ENCODE results near the gene SYNDIG1. TPM values are rescaled to one million over a fixed set of nuclear protein-coding genes. Genes with fewer than 3 reads are reported as not detected.
A peak's percentile ranks its signal among the peaks of the same experiment; 100 is the strongest.

SYNDIG1 gene
- total and polyA plus RNA-seq, 4 experiments from 2014 or later = not detected

- no peaks in the 10 kb centered on the region for H3K4me1 Mint-ChIP-seq
Measured at GRCh38 chr20:24477831-24478547, 8.6 kb downstream of the SYNDIG1 start.

GRCh38 chr20:24478584-24478983 lies 9.2 kb downstream of the SYNDIG1 start:
- H3K27me3 ChIP-seq (ENCODE audit: insufficient read depth, low read length) = no peaks in the 10 kb centered on the region
- no peaks in the 10 kb centered on the region for H3K36me3 Mint-ChIP-seq
- H3K9me3 Mint-ChIP-seq = peaks cover 0 to 1% (median 0%) of the 10 kb centered on the region in 8 donors
- H3K4me1 Mint-ChIP-seq = no peaks in the 10 kb centered on the region
- CTCF ChIA-PET (ENCODE audit: partially characterized antibody) = no interaction called here
- intact Hi-C loops (cut with micrococcal nuclease) = no loop called here
- no peaks in the 10 kb centered on the region for H3K4me1 ChIP-seq (ENCODE audit: insufficient read depth, low read length)
- H3K36me3 ChIP-seq (ENCODE audit: insufficient read depth, low read length) = no peaks in the 10 kb centered on the region
- DNase-seq = no peak
- no peak overlapping the region for H3K27ac Mint-ChIP-seq
- H3K9me3 ChIP-seq (ENCODE audit: control insufficient read depth in 1 of 2, low read length in 2 of 2) = no peaks in the 10 kb centered on the region
- peaks cover 0 to 5% of the 10 kb centered on the region in 2 donors for H3K27me3 Mint-ChIP-seq
- H3K4me3 Mint-ChIP-seq = no peak overlapping the region
- H3K4me3 ChIP-seq (ENCODE audit: low read length in 2 of 2) = no peak overlapping the region
- POLR2A ChIA-PET (ENCODE audit: partially characterized antibody) = no interaction called here
- H3K27ac ChIP-seq (ENCODE audit: low read depth, low read length) = no peak overlapping the region

More at GRCh38 chr20:24477831-24478547, 8.6 kb downstream of the SYNDIG1 start:
- Histone ChIP-seq H3K27me3 (ENCODE audit: insufficient read depth, low read length) (no peaks in the 10 kb centered on the region), H3K4me1 (ENCODE audit: insufficient read depth, low read length) (no peaks in the 10 kb centered on the region), H3K4me3 (ENCODE audit: low read length in 2 of 2) (no peak overlapping the region), H3K9me3 (ENCODE audit: control insufficient read depth in 1 of 2, low read length in 2 of 2) (no peaks in the 10 kb centered on the region), H3K36me3 (ENCODE audit: insufficient read depth, low read length) (no peaks in the 10 kb centered on the region), H3K27ac (ENCODE audit: low read depth, low read length) (no peak overlapping the region)
- POLR2A ChIA-PET (ENCODE audit: partially characterized antibody) = no interaction called here
- Mint-ChIP-seq H3K36me3 (no peaks in the 10 kb centered on the region), H3K27me3 (peaks cover 0 to 10% of the 10 kb centered on the region in 2 donors), H3K27ac (no peak overlapping the region), H3K9me3 (peaks cover 0 to 1% (median 0%) of the 10 kb centered on the region in 8 donors), H3K4me3 (no peak overlapping the region)
- CTCF ChIA-PET (ENCODE audit: partially characterized antibody) = no interaction called here
- intact Hi-C loops (cut with micrococcal nuclease) = no loop called here
- peak in 1 of 5 donors; percentile 14 for DNase-seq

- no peak overlapping the region for H3K4me3 Mint-ChIP-seq
- peak in 1 of 5 donors; percentile 11 for DNase-seq
- H3K9me3 ChIP-seq (ENCODE audit: control insufficient read depth in 1 of 2, low read length in 2 of 2) = no peaks in the 10 kb centered on the region
- H3K4me1 ChIP-seq (ENCODE audit: insufficient read depth, low read length) = no peaks in the 10 kb centered on the region
- H3K36me3 Mint-ChIP-seq = no peaks in the 10 kb centered on the region
- peaks cover 0 to 1% (median 0%) of the 10 kb centered on the region in 8 donors for H3K9me3 Mint-ChIP-seq
- H3K27me3 Mint-ChIP-seq = peaks cover 0 to 5% of the 10 kb centered on the region in 2 donors
- H3K27ac ChIP-seq (ENCODE audit: low read depth, low read length) = no peak overlapping the region
- intact Hi-C loops (cut with micrococcal nuclease) = no loop called here
- ChIA-PET POLR2A (ENCODE audit: partially characterized antibody) (no interaction called here), CTCF (ENCODE audit: partially characterized antibody) (no interaction called here)
- H3K27ac Mint-ChIP-seq = no peak overlapping the region
- H3K4me3 ChIP-seq (ENCODE audit: low read length in 2 of 2) = no peak overlapping the region
- H3K36me3 ChIP-seq (ENCODE audit: insufficient read depth, low read length) = no peaks in the 10 kb centered on the region
- no peaks in the 10 kb centered on the region for H3K4me1 Mint-ChIP-seq
- H3K27me3 ChIP-seq (ENCODE audit: insufficient read depth, low read length) = no peaks in the 10 kb centered on the region
Measured at GRCh38 chr20:24479106-24479505, 9.7 kb downstream of the SYNDIG1 start.

- Mint-ChIP-seq H3K4me3 (no peak overlapping the region), H3K27me3 (peaks cover 0 to 4% of the 10 kb centered on the region in 2 donors), H3K36me3 (no peaks in the 10 kb centered on the region), H3K4me1 (no peaks in the 10 kb centered on the region), H3K9me3 (peaks cover 0 to 1% (median 0%) of the 10 kb centered on the region in 8 donors), H3K27ac (no peak overlapping the region)
- DNase-seq = peak in 1 of 5 donors; percentile 10
- Histone ChIP-seq H3K36me3 (ENCODE audit: insufficient read depth, low read length) (no peaks in the 10 kb centered on the region), H3K9me3 (ENCODE audit: control insufficient read depth in 1 of 2, low read length in 2 of 2) (no peaks in the 10 kb centered on the region), H3K27me3 (ENCODE audit: insufficient read depth, low read length) (no peaks in the 10 kb centered on the region), H3K4me1 (ENCODE audit: insufficient read depth, low read length) (no peaks in the 10 kb centered on the region), H3K27ac (ENCODE audit: low read depth, low read length) (no peak overlapping the region), H3K4me3 (ENCODE audit: low read length in 2 of 2) (no peak overlapping the region)
- ChIA-PET POLR2A (ENCODE audit: partially characterized antibody) (no interaction called here), CTCF (ENCODE audit: partially characterized antibody) (no interaction called here)
- intact Hi-C loops (cut with micrococcal nuclease) = no loop called here
Measured at GRCh38 chr20:24479595-24479994, 10.2 kb downstream of the SYNDIG1 start.

GRCh38 chr20:24480509-24480908 lies 11.1 kb downstream of the SYNDIG1 start:
- Mint-ChIP-seq H3K4me3 (no peak overlapping the region), H3K27ac (no peak overlapping the region), H3K27me3 (peaks cover 0 to 4% of the 10 kb centered on the region in 2 donors), H3K9me3 (peaks cover 0 to 1% (median 0%) of the 10 kb centered on the region in 8 donors), H3K36me3 (no peaks in the 10 kb centered on the region), H3K4me1 (no peaks in the 10 kb centered on the region)
- ChIA-PET CTCF (ENCODE audit: partially characterized antibody) (no interaction called here), POLR2A (ENCODE audit: partially characterized antibody) (no interaction called here)
- Histone ChIP-seq H3K36me3 (ENCODE audit: insufficient read depth, low read length) (no peaks in the 10 kb centered on the region), H3K27me3 (ENCODE audit: insufficient read depth, low read length) (no peaks in the 10 kb centered on the region), H3K4me3 (ENCODE audit: low read length in 2 of 2) (no peak overlapping the region), H3K4me1 (ENCODE audit: insufficient read depth, low read length) (no peaks in the 10 kb centered on the region), H3K9me3 (ENCODE audit: control insufficient read depth in 1 of 2, low read length in 2 of 2) (no peaks in the 10 kb centered on the region), H3K27ac (ENCODE audit: low read depth, low read length) (no peak overlapping the region)
- DNase-seq = no peak
- intact Hi-C loops (cut with micrococcal nuclease) = no loop called here

GRCh38 chr20:24481173-24481572 lies 11.7 kb downstream of the SYNDIG1 start:
- ChIA-PET CTCF (ENCODE audit: partially characterized antibody) (no interaction called here), POLR2A (ENCODE audit: partially characterized antibody) (no interaction called here)
- Histone ChIP-seq H3K27ac (ENCODE audit: low read depth, low read length) (no peak overlapping the region), H3K4me3 (ENCODE audit: low read length in 2 of 2) (no peak overlapping the region), H3K27me3 (ENCODE audit: insufficient read depth, low read length) (no peaks in the 10 kb centered on the region), H3K4me1 (ENCODE audit: insufficient read depth, low read length) (no peaks in the 10 kb centered on the region), H3K36me3 (ENCODE audit: insufficient read depth, low read length) (no peaks in the 10 kb centered on the region), H3K9me3 (ENCODE audit: control insufficient read depth in 1 of 2, low read length in 2 of 2) (no peaks in the 10 kb centered on the region)
- Mint-ChIP-seq H3K4me1 (no peaks in the 10 kb centered on the region), H3K27ac (no peak overlapping the region), H3K27me3 (peaks cover 1 to 4% of the 10 kb centered on the region in 2 donors), H3K4me3 (no peak overlapping the region), H3K9me3 (peaks cover 0 to 1% (median 0%) of the 10 kb centered on the region in 8 donors), H3K36me3 (no peaks in the 10 kb centered on the region)
- DNase-seq = no peak
- intact Hi-C loops (cut with micrococcal nuclease) = no loop called here

- H3K9me3 Mint-ChIP-seq = peaks cover 0 to 1% (median 0%) of the 10 kb centered on the region in 8 donors
- Histone ChIP-seq H3K27me3 (ENCODE audit: insufficient read depth, low read length) (no peaks in the 10 kb centered on the region), H3K4me3 (ENCODE audit: low read length in 2 of 2) (no peak overlapping the region), H3K27ac (ENCODE audit: low read depth, low read length) (no peak overlapping the region), H3K36me3 (ENCODE audit: insufficient read depth, low read length) (no peaks in the 10 kb centered on the region), H3K4me1 (ENCODE audit: insufficient read depth, low read length) (no peaks in the 10 kb centered on the region), H3K9me3 (ENCODE audit: control insufficient read depth in 1 of 2, low read length in 2 of 2) (no peaks in the 10 kb centered on the region)
- H3K4me1 Mint-ChIP-seq = no peaks in the 10 kb centered on the region
- DNase-seq = peak in 1 of 5 donors; percentile 28
- H3K27ac Mint-ChIP-seq = no peak overlapping the region
- ChIA-PET CTCF (ENCODE audit: partially characterized antibody) (no interaction called here), POLR2A (ENCODE audit: partially characterized antibody) (no interaction called here)
- H3K4me3 Mint-ChIP-seq = no peak overlapping the region
- H3K36me3 Mint-ChIP-seq = no peaks in the 10 kb centered on the region
- intact Hi-C loops (cut with micrococcal nuclease) = no loop called here
- H3K27me3 Mint-ChIP-seq = peaks cover 1 to 2% of the 10 kb centered on the region in 2 donors
Measured at GRCh38 chr20:24483435-24484080, 14.1 kb downstream of the SYNDIG1 start.

Measured in CD4-positive, alpha-beta memory T cell (primary cell).